HG03558 (cell line): ENCODE data around the gene SCAPER.

ENCODE experiments used
- ATAC-seq: cut with Tn5 transposase; IDR thresholded peaks from one replicate; pipeline ENCODE4 v1.9.1; 2021; ENCODE audit warnings: moderate number of reproducible peaks; ENCODE audit not compliant: unreplicated experiment; ENCODE audit errors: extremely low read depth

Gene SCAPER

GRCh38 chr15:76905013-76905839 lies at the start of gene SCAPER:
Gene SCAPER, minus strand, starts transcription at chr15:76905340. Its CDS starts 21,523 bp downstream, at chr15:76883817.
- peak; percentile 60 for ATAC-seq

- ATAC-seq = no peak
Measured at GRCh38 chr15:76954744-76955143, 49.6 kb upstream of the SCAPER start.

- no peak for ATAC-seq
Measured at GRCh38 chr15:76953913-76954312, 48.8 kb upstream of the SCAPER start.

- ATAC-seq = no peak
Measured at GRCh38 chr15:76951220-76951619, 46.1 kb upstream of the SCAPER start.

- ATAC-seq = no peak
Measured at GRCh38 chr15:76947454-76947853, 42.3 kb upstream of the SCAPER start.

GRCh38 chr15:76945494-76946093 lies 40.5 kb upstream of the SCAPER start:
- ATAC-seq = no peak

- ATAC-seq = no peak
Measured at GRCh38 chr15:76942331-76942730, 37.2 kb upstream of the SCAPER start.

- ATAC-seq = no peak
Measured at GRCh38 chr15:76941636-76942035, 36.5 kb upstream of the SCAPER start.

GRCh38 chr15:76939715-76940114 lies 34.6 kb upstream of the SCAPER start:
- ATAC-seq = no peak

- no peak for ATAC-seq
Measured at GRCh38 chr15:76938752-76939151, 33.6 kb upstream of the SCAPER start.

GRCh38 chr15:76936671-76937070 lies 31.5 kb upstream of the SCAPER start:
- ATAC-seq = no peak

- ATAC-seq = no peak
Measured at GRCh38 chr15:76935620-76936019, 30.5 kb upstream of the SCAPER start.

- ATAC-seq = no peak
Measured at GRCh38 chr15:76932135-76932966, 27.2 kb upstream of the SCAPER start.

- peak; percentile 86 for ATAC-seq
Measured at GRCh38 chr15:76931397-76932134, 26.4 kb upstream of the SCAPER start, which contains the start of gene RCN2. Gene RCN2, plus strand, starts transcription at chr15:76931749. Its CDS starts 93 bp downstream, at chr15:76931842.

- no peak for ATAC-seq
Measured at GRCh38 chr15:76930831-76931396, 25.8 kb upstream of the SCAPER start.

GRCh38 chr15:76929011-76929760 lies 24.0 kb upstream of the SCAPER start:
- no peak for ATAC-seq

GRCh38 chr15:76928201-76928600 lies 23.1 kb upstream of the SCAPER start:
- no peak for ATAC-seq

GRCh38 chr15:76916369-76916768 lies 11.2 kb upstream of the SCAPER start:
- no peak for ATAC-seq

- ATAC-seq = no peak
Measured at GRCh38 chr15:76913737-76914136, 8.6 kb upstream of the SCAPER start.
